SJCRH30 (cell line): ENCODE measurements around the gene FAM217B. TPM values are rescaled to one million over a fixed set of nuclear protein-coding genes. Genes with fewer than 3 reads are reported as not detected.

Experiments
- DNase-seq, 2 experiments: peaks; one replicate each; pipeline ENCODE4 v3.0.0-alpha.2; 2015 to 2020
- H3K27ac ChIP-seq: fragments of 250-450 bp; sonication (Bioruptor Pico); 2 replicates; pipeline ENCODE4 v1.5.1; 2020; ENCODE audit warnings: mild to moderate bottlenecking, moderate library complexity
- H3K27me3 ChIP-seq: fragments of 250-450 bp; sonication (Bioruptor Pico); 2 replicates; pipeline ENCODE4 v1.5.1; 2020; ENCODE audit warnings: mild to moderate bottlenecking, moderate library complexity
- H3K36me3 ChIP-seq: fragments of 250-450 bp; sonication (Bioruptor Pico); 2 replicates; pipeline ENCODE4 v1.5.1; 2020; ENCODE audit warnings: mild to moderate bottlenecking, moderate library complexity
- H3K4me1 ChIP-seq: fragments of 250-450 bp; sonication (Bioruptor Pico); 2 replicates; pipeline ENCODE4 v1.5.1; 2020; ENCODE audit warnings: mild to moderate bottlenecking, moderate library complexity
- H3K4me3 ChIP-seq: fragments of 250-450 bp; sonication (Bioruptor Pico); 2 replicates; pipeline ENCODE4 v1.5.1; 2020; ENCODE audit warnings: mild to moderate bottlenecking, moderate library complexity
- H3K9me3 ChIP-seq: fragments of 250-450 bp; sonication (Bioruptor Pico); replicated peaks from 2 replicates; pipeline ENCODE4 v1.5.1; 2020; ENCODE audit warnings: mild to moderate bottlenecking, moderate library complexity
- total RNA-seq: library from RNA; depleted of rRNA; stranded (reverse); fragments of >200 nt; shearing (Covaris generic); gene quantifications from 2 replicates; pipeline ENCODE4 v1.2.3, GENCODE V29; 2014

Gene FAM217B
- total RNA-seq, 1 experiment from 2014 or later, result 24.7 TPM

DNA sequence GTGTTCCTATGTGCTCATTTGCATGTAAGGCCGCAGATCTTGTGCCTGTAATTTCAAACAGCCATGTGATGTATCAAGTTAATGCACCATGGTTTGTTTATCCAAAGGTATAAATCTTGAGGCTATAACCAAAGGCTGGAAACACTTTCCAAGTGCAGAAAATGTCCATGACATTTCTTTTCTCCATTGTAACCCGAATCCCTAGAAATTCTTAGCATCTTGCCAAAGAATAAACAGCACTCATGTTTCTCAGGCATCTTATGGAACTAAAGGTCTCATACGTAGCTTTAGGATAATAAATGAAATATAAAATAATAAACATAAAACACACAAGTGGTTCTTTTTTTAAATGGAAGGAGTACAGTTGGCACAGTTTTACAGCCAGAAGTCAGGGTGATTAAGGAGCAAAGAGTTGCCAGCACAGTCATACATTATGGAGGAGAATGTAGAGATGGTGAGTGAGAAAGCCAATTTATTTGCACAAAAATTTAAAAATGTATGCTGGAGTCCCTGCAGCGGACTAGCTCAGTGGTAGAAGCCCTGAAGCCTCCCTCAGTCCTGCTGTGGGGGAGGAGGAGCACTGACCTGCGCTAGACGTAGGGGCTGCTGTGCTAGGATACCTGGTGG is 36.1 kb downstream of the FAM217B start:
- no peak for DNase-seq
- Histone ChIP-seq H3K27me3 (no peaks in the 10 kb centered on the region), H3K4me1 (no peaks in the 10 kb centered on the region), H3K27ac (no peak overlapping the region), H3K4me3 (no peak overlapping the region), H3K36me3 (no peaks in the 10 kb centered on the region), H3K9me3 (no peaks in the 10 kb centered on the region)

DNA sequence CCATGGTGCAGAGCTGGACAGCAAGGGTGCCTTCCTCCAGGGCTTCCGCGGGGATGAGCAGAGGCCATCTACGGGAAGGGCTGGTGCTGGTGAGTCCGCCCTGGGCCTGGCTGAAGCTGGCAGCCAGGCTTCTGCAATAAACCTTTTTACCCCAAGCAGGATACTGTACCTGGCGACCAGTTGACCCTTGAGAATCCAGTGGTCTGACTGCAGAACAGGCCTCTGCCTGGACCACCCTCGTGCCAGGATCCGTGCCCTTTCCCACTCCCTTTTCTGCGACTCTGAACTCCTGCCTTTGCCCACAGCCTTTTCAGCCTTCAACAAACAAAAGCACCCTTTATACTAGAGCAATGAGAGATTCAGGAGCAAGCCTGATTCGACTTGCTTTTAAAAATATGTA is 36.9 kb downstream of the FAM217B start:
- H3K36me3 ChIP-seq, result no peaks in the 10 kb centered on the region
- H3K4me3 ChIP-seq, result no peak overlapping the region
- no peaks in the 10 kb centered on the region for H3K4me1 ChIP-seq
- H3K27ac ChIP-seq, result no peak overlapping the region
- H3K9me3 ChIP-seq, result no peaks in the 10 kb centered on the region
- DNase-seq, result no peak
- no peaks in the 10 kb centered on the region for H3K27me3 ChIP-seq

DNA sequence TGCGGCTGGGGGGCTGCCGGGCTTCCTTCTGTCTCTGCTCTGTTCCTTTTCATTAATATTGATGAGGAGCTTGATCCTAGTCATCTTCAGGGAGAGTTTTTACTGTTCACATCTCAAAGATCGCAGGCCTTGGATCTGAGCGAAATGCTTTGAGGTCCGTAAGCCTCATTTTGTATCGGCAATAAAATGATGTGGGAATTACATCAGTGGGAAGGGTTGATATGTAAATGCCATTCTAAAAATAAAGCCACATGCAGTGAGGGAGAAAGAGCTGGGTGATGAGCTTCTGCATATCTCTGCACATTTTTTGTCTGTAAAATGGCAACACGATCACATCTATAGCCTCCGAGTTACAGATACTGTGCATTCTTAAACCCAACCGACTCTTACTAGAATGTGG is 42.9 kb downstream of the FAM217B start:
- Histone ChIP-seq H3K9me3 (no peaks in the 10 kb centered on the region), H3K4me1 (peaks cover 4% of the 10 kb centered on the region; the same call in 1 of the 2 replicates), H3K36me3 (no peaks in the 10 kb centered on the region), H3K27ac (no peak overlapping the region), H3K4me3 (no peak overlapping the region), H3K27me3 (peaks cover 8% of the 10 kb centered on the region; the same call in 1 of the 2 replicates)
- no peak for DNase-seq

DNA sequence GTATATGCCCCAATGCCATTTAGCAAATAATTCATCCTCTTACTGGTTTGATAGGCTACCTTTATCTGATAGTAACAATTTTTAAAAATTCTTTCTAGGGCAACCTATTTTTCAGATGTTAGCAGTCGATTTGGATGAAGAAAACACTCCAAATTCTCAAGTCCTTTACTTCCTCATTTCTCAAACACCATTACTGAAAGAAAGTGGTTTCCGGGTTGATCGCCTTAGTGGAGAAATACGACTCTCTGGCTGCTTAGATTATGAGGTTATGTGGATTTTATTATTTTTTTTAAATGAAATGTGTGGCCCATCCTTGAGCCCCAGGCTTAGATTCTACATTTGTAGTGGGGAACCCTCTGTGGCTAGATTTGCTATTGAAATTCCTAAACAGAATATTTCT is 44.4 kb downstream of the FAM217B start:
- Histone ChIP-seq H3K4me3 (no peak overlapping the region), H3K27me3 (peaks cover 8% of the 10 kb centered on the region; the same call in 1 of the 2 replicates), H3K36me3 (no peaks in the 10 kb centered on the region), H3K9me3 (no peaks in the 10 kb centered on the region), H3K27ac (no peak overlapping the region), H3K4me1 (peaks cover 12% of the 10 kb centered on the region)
- no peak for DNase-seq

GRCh38 chr20:59985164-59985563 is 45.0 kb downstream of the FAM217B start:
- Histone ChIP-seq H3K27ac (no peak overlapping the region), H3K27me3 (peaks cover 8% of the 10 kb centered on the region; the same call in 1 of the 2 replicates), H3K4me3 (no peak overlapping the region), H3K36me3 (no peaks in the 10 kb centered on the region), H3K4me1 (peaks cover 12% of the 10 kb centered on the region), H3K9me3 (no peaks in the 10 kb centered on the region)
- DNase-seq, result no peak

DNA sequence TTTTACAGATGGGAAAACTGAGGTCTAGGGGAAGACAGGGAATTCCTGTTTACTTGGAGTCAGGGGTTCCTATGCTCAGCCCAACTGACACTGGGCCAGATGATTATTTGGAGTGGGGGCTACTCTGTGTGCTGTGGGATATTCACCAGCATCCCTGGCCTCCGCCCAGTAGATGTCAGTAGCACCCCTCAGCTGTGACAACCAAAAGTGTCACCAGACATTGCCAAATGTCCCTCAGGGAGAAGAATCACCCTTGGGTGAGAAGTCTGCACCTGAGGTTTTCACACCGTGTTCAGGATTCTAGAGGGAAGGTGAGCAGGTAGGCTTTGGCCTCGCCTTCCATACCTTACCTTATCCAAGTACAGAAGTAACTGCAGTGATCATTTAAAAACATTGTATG is 45.7 kb downstream of the FAM217B start:
- peak in 1 of 2 experiments; percentile 57 for DNase-seq
- Histone ChIP-seq H3K4me1 (peaks cover 12% of the 10 kb centered on the region), H3K36me3 (no peaks in the 10 kb centered on the region), H3K27ac (no peak overlapping the region), H3K4me3 (no peak overlapping the region), H3K9me3 (no peaks in the 10 kb centered on the region), H3K27me3 (peaks cover 8% of the 10 kb centered on the region; the same call in 1 of the 2 replicates)

GRCh38 chr20:59987135-59987534 is 46.9 kb downstream of the FAM217B start:
- Histone ChIP-seq H3K27me3 (peaks cover 8% of the 10 kb centered on the region; the same call in 1 of the 2 replicates), H3K4me3 (no peak overlapping the region), H3K4me1 (peaks cover 12% of the 10 kb centered on the region), H3K36me3 (no peaks in the 10 kb centered on the region), H3K27ac (no peak overlapping the region), H3K9me3 (no peaks in the 10 kb centered on the region)
- no peak for DNase-seq

DNA sequence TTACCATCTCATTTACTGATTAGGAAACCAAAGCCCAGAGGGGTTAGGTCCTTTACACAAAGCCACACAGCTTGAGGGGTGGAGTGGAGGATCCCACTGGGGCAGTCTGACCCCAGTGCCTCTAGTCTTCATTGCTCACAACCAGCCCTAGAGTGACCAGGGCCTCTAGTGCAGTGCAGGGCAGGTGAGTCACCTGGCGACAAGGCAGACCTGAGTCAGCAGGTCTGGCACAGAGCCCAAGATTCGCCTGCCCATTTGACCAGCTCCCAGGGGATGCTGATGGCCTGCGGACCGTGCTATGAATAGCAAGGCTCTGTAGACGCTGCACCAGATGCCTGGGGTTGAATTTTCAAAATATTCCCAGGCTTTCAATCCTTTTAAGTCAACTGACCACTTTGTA is 48.0 kb downstream of the FAM217B start:
- no peak overlapping the region for H3K4me3 ChIP-seq
- H3K36me3 ChIP-seq, result no peaks in the 10 kb centered on the region
- peaks cover 12% of the 10 kb centered on the region for H3K4me1 ChIP-seq
- DNase-seq, result no peak
- no peaks in the 10 kb centered on the region for H3K9me3 ChIP-seq
- peaks cover 8% of the 10 kb centered on the region; the same call in 1 of the 2 replicates for H3K27me3 ChIP-seq
- no peak overlapping the region for H3K27ac ChIP-seq

GRCh38 chr20:59992526-59993084 is 52.4 kb downstream of the FAM217B start:
- DNase-seq, result peak in 1 of 2 experiments; percentile 50
- Histone ChIP-seq H3K36me3 (no peaks in the 10 kb centered on the region), H3K27me3 (peaks cover 8% of the 10 kb centered on the region; the same call in 1 of the 2 replicates), H3K4me3 (no peak overlapping the region), H3K4me1 (peaks cover 21% of the 10 kb centered on the region), H3K9me3 (no peaks in the 10 kb centered on the region), H3K27ac (no peak overlapping the region)

DNA sequence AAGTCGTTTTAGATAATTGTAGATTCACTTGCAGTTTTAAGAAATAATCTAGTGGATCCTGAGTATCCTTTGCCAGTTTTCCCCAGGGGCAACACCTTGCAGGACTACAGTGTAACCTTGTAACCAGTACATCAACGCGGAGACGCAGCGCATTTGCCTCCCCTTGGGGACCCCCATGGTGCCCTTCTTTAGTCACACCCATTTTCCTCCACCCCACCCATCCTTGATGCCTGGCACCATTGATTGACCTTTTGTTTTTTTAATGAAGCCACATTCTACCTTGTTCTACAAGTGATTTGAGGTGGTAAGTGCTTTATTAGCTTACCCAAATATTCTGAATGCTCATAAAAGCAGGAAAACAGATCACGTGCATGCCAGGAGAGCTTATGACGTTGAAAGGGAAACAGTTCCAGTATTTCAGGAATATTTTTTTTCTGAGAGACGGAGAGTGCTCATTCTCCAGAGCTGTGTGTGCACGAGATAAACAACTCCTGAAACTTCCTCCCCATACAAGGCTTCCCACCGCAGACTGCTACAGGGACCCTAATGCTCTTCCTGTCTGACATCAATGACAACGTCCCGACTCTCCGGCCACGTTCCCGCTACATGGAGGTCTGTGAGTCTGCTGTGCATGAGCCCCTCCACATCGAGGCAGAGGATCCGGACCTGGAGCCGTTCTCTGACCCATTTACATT is 53.7 kb downstream of the FAM217B start:
- Histone ChIP-seq H3K36me3 (no peaks in the 10 kb centered on the region), H3K4me1 (peaks cover 11% of the 10 kb centered on the region), H3K27ac (no peak overlapping the region), H3K9me3 (no peaks in the 10 kb centered on the region), H3K27me3 (peaks cover 8% of the 10 kb centered on the region; the same call in 1 of the 2 replicates), H3K4me3 (no peak overlapping the region)
- DNase-seq, result no peak

GRCh38 chr20:59994697-59995122 is 54.5 kb downstream of the FAM217B start:
- H3K9me3 ChIP-seq, result no peaks in the 10 kb centered on the region
- peaks cover 10% of the 10 kb centered on the region; the same call in 1 of the 2 replicates for H3K27me3 ChIP-seq
- no peak overlapping the region for H3K4me3 ChIP-seq
- DNase-seq, result peak; percentile 89 to 94
- H3K36me3 ChIP-seq, result no peaks in the 10 kb centered on the region
- H3K27ac ChIP-seq, result no peak overlapping the region
- H3K4me1 ChIP-seq, result peaks cover 10% of the 10 kb centered on the region

- DNase-seq, result no peak
- no peaks in the 10 kb centered on the region for H3K9me3 ChIP-seq
- peaks cover 20% of the 10 kb centered on the region; the same call in 1 of the 2 replicates for H3K27me3 ChIP-seq
- H3K4me3 ChIP-seq, result no peak overlapping the region
- H3K4me1 ChIP-seq, result peaks cover 10% of the 10 kb centered on the region
- H3K27ac ChIP-seq, result no peak overlapping the region
- H3K36me3 ChIP-seq, result no peaks in the 10 kb centered on the region
These were observed 55.9 kb downstream of the FAM217B start for GRCh38 chr20:59996108-59996507.

DNA sequence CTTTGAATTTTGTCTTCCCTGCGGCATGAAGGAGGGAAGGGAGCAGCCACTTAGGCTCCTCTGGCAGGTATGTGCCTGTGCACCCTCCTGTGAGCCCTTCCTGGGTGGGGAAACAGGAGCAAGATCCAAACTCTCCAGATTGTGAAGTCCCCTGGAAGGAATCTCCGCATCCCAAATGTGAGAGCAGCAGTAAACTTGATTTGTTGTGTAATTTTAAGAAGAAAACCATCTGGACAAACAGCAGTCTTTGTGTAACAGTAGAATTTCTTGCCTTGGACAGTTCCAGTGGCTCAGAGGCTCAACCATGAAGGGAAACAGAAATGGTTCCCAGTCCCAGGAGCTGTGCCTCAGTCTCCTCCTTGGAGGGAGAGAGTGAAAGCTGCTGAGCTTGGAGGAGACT is 57.7 kb downstream of the FAM217B start:
- no peak overlapping the region for H3K4me3 ChIP-seq
- H3K36me3 ChIP-seq, result no peaks in the 10 kb centered on the region
- no peak for DNase-seq
- peaks cover 20% of the 10 kb centered on the region; the same call in 1 of the 2 replicates for H3K27me3 ChIP-seq
- H3K4me1 ChIP-seq, result peaks cover 10% of the 10 kb centered on the region
- no peak overlapping the region for H3K27ac ChIP-seq
- H3K9me3 ChIP-seq, result no peaks in the 10 kb centered on the region
